ENCODE data around the gene NCAM2.

NCAM2 gene

DNA sequence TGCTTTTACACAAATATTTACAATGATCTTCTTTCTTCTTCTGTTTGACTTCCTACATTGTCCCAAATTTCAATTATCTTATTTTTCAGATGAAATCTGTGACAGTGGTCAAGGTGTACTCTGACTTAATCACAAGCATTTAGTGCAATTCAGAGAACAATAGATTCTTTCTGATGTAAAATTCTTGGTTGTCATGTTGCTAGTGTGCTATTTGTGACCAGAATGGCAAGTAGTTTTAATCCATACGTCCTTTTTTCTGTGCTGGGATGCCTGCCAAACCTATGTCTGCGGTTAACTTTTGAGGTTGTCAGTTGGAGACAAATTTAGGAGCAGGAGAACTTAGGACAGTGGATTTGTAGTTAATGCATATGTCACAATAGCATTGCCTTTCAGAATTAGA is 31.0 kb downstream of the NCAM2 start:
- DNase-seq: peak; percentile 49

DNA sequence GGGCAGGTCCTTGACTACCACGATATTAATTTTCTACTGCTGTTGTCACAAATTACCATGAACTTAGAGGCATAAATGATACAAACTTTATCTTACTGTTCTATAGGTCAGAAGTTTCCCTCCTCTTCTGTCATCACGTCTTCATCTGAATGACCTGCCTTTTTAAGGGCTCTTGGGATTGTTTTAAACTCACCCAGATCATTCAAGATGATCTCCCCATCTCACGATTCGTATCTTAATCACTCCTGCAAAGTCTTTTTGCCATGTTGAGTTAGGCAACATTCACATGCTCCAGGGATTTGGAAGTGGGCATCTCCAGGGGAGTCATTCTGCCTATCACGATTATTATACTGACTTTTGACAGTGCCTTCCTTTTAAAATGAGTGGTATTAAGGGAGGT is 32.1 kb downstream of the NCAM2 start:
- no peak for DNase-seq

DNA sequence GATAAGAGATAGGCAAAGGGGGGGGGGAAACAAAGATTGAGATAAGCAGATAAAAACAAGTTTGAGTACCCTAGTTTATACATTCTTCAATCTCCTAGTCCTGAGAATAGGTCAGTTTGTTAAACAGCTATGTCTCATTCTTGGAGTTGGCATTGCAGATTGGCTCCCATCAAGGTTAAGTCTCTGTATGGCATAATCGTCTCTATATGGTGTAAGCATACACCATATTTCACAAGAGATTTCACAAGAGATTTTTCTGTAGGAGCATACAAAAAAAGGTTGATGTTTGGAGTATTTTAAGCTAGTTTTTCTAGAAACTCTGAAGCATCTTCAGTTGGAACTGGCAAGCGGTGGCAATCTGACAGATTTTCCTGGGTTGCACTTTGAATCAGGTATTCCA is 35.8 kb downstream of the NCAM2 start:
- peak; percentile 28 for DNase-seq

DNA sequence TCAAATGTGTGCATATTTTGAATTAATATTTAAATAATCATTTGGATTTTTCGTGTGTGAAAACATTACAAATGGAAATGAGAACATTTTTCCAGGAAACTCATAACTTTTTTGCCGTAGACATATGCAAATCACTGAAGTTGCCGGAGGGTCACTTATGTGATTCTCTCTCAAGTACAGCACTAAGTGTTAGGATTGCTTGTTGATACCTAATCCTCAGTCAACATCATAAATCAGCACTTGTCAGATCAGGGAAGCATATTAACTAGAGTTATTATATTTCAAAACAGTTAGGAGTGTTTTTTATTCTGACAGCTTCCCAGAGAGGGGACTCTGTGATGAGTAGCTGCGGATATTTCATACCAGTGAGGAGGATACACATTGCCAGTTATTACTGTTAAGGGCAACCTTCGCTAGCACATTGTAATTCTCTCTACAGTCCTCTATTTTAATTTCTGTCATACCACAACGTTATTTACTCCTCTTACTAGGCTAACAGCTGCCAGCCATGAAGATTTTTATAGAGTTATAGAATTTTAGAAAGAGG is 41.5 kb downstream of the NCAM2 start:
- DNase-seq: no peak

DNA sequence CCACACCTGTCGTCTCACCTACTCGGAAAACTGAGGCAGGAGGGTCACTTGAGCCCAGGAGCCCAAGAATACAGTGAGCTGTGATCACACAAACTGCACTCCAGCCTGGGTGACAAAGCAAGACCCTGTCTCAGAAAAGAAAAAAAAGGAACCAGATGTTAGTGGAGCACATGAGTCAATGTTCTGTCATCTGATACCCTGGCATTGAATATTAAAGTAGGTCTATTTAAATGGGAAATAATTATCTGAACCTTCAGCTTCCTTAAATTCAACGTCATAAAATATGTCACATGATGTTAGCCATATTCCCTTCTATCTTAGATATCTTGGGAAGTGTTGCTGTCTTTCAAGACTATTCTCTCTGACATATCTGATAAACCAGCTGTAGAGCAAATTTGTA is 47.3 kb downstream of the NCAM2 start:
- DNase-seq: no peak

DNA sequence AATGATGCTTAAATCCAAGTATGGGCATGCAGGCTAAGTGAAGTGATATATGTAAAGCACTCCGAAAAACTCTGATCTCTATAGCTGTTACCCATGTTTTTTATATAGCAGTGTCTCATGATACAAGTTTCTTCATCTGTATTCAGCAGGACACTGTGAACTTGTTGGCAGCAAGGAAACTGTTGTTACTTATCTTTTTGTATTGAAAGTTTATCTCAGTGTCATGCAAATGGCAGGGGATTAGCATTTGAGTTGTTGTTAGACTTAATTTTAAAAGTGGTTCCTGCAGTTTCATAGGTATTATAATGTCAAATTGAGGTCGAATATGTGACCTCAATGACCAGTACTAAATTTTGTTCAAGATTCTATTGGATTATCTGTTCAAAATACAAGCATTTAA is 47.9 kb downstream of the NCAM2 start:
- no peak for DNase-seq

DNA sequence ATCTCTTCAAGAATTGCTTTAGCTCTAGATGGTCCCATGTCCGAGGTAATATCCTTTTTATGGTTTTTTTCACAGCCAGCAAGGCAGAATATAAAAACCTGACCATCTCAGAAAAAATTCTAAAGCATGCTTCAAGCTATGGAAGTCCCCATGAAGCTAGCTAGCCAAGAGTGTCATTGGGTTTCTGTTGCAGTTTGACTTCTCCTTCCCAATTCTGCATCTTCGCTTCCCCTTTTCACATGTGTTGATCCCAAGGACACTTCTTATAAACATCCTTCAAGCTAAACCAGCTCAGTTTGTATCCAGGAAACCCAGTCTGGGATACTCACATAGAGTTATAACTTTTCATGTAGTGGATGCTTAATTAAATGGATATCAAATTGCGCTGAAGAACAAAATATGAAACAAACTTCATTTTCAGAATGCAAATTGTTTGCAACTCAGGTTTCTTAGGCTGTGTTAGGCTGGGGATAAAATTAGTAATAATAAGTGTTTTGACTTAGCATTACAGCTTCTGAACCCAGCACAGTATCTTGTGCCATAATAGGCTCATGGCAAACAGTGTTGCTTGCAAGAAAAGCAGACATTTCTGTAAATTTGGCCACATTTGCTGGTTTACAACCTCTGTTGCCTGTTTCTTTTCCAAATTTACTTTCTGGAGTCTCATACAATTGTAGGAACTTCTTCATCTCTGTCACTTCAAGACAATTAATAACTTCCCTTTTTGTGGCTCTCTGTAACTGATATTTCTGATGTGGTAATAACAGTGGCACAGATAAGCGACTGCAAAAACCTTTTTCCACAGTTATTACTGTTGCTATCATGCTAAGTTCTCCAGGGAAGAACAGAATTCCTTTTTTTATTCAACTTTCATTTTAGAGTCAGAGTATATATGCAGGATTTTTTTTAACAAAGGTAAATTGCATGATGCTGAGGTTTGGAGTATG is 53.2 kb downstream of the NCAM2 start:
- peak; percentile 44 for DNase-seq

DNA sequence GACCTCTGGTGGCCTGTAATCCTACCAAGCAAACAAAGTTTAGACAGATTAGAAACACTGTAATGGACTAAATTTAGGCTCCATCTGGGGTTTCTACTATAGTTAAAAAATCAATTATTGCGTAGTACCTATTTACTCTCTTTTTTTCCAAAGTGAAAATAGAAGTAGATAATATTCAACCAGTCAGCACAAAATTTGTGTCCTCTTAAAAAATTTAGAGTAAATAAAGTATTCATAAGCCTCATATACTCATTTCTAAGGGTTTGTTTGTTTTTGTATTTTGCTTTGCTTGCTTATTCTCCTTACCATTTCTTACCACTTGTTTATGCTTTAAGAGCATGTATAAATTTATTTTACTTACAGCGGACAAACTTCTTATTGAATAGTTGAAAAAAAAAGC is 54.5 kb downstream of the NCAM2 start:
- no peak for DNase-seq

DNA sequence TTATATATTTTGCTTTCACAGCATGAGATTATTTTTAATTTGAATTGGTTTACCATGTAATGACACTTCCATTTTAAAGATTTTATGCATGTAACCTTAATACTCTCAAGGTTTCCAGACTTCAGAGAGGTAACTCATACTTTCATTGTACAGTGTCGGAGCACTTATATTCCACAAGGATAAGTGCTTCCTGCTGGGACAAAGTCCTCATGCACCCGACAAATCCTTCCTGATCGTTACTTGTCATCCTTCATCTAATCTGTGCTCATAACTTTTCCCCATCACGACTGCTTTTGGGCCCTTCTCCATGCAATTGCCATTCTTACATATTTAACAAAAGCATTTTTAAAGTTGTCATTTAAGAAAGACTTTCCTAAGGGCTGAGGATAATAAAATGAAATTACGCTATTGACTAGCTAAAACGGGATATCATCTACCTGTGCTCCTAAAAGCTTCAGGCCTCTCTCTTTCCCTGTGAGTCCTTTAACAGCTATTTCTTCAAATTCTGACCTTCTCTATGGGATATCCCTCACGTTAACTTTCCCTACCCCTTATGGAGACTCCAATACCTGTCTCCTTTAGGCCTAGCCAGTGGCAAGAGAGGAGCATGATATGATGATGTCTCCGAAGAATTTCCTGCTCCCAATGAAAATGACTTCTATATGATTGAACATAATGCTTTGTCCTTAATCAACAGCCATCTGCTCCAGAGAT is 59.3 kb downstream of the NCAM2 start:
- DNase-seq: no peak

DNA sequence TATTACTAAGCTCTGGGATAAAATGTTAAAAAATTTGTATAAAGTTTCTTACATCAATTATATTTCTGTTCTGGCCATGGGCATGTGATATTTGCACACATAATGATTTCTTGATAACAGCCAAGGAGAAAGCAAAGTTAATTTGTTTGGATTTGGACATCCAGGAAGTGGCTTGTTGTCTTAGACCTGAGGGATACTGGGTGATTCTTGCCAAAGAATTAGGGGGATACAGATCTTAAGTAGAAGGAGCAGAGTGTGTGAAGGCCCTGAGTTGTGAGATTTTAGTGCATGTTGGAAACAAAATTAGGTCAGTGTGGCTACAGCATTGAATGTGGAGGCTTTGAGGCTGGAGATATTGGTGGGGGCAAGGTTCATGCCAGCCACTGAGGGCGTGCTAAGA is 65.6 kb downstream of the NCAM2 start:
- DNase-seq: no peak

DNA sequence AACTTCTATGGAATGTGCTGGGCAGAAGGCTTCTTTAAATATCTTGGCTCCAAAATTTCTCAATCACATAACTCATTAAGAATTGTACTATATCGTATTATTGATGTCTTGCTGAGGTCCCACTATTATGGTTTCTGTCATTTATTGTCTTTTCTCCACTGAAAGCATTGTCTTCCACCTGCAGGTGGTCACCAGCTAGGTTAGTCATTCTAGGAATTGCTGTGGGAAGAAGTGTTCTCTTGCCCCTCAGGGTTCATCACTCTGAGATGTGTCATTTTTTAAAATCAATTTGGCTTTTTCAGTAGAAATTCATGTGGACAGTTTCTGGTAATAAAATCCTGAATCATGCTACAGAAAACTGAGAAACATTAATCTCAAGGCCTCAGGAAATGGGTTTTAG is 66.1 kb downstream of the NCAM2 start:
- DNase-seq: no peak

DNA sequence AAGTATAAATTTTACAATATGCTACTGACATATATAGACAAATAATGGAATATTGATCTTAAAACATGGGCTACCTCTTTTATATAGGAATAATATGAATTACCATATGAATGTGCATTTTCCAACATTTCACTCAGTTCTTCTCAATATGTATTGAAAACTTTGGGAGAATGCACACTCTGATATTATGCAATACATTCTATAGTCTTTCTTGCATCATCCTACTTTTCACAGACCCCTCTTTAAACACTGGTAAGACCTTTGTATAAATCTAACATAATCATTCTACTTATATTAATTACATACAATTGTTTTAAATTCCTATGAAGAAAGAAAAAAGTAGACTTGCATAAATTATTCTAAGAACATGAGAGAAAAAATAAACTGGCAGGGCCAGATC is 69.2 kb downstream of the NCAM2 start:
- no peak for DNase-seq

DNA sequence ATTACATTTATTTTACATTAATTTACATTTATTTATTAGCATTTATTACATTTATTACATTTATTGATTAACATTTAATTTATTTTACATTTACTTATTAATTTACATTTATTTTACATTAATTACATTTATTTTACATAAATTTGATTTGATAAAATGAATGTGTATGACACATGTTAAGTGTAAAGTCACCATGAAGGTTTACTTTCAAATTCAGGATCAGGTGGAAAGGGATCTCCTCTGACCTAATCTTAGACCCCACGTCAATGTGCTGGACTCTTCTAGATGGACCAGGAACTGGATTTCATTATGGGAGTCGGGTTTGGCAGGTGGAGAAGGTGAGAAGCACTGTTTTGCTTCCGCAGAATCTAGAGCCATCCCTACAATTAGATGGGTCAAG is 76.1 kb downstream of the NCAM2 start:
- DNase-seq: no peak

DNA sequence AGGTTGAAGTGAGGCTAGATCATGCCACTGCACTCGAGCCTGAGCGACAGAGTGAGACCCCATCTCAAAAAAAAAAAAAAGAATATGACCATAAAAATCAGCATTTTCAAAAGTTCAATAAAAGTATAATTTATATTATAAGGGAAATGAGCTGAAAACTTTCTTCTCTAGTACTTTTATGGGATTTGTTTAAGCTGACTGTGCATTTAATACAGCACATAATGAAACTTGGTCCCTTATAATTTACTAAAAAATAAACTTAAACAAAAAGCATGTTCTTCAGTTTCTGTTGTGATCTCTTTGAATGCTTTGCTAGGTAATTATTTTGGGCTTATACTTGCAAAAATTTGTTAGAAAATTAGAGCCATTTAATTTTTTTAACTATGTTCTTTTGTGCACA is 77.8 kb downstream of the NCAM2 start:
- DNase-seq: no peak

DNA sequence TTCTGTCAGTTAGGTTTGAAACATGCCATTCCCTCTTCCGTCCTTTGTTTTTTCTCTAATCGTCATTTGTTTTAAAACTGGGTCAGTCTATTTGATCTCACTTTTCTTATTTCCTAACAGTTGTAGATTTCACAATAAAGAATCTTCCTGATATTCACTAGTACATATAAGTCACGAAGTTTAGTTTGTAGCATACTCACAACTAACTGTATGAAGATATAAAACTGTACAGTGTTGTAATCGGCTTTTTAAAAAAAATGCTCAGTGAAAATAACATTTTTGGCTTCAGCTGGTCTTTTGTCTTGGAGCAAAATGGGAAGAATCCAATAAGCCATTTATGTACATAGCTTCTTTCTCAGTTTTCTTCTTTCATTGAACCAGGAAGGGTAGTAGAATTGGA is 78.3 kb downstream of the NCAM2 start:
- DNase-seq: no peak

DNA sequence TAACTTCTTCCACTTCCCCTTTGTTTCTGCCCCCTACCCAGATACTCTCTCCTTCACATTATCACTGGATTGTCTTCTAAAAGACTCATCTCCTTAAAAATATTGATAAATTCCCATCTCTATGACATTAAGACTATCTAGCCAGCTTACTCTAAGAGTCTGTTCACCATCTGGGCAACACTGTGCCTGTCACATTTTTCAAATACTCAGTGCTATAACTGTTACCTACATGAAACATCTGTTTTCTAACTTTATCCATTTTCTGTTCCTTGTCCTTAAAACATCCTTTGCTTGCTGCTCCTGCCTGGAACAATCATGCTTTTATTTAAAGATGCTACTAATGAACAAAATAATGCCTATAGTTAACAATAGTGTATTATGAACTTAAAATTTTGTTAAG is 81.4 kb downstream of the NCAM2 start:
- no peak for DNase-seq

DNA sequence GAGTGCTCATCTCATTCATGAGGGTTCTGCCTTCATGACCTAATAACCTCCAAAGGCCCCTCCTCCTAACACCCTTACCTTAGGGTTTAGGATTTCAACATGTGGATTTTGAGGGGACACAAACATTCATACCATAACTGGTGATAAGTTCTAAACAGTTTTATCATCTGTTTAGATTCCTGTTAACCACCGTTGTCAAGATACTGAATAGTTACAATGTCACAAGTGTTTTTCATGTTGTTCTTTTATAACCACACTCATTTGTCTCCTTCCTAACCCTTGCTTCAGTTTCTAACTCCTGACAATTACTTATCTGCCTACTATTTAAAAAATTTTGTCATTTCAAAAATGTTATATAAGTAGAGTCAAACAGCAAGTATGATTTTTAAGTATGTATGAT is 86.0 kb downstream of the NCAM2 start:
- DNase-seq: no peak

DNA sequence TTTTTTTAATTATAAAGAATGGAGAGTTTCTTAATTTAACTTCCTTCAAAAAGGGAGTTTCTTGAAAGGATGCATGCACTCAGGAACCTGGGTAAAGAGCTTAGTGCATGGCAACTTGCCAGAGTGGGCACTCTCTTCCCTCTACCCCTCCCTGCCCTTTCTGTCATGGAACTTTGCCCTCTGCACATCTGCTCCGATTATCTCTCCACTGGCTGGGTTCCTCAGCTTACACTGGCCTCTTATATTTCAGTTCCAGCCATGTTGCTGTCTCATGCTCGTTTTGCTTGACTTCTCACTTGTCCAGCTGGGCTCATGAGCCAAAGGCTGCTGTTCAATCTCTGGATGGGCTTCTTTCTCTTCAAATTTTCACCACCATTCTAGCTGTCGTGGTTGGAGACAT is 87.0 kb downstream of the NCAM2 start:
- DNase-seq: no peak

DNA sequence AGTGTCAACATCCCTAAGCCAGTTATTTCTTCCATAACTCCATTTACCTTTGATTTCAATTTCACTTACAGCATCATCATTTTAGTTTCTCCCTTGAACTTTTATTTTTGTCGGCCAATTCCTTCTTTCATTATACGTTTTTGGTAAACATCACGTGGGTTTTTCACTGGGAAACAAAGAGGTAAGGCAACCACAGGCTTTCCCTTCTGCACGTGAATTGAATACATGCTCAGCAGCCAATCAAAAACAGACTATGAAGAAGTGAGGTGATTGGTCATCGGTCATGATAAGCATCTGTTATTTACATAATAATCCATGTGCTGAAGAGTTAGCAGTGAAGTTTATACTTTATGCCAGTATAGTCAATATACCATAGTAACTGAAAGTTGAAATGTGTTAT is 98.7 kb downstream of the NCAM2 start:
- no peak for DNase-seq

DNA sequence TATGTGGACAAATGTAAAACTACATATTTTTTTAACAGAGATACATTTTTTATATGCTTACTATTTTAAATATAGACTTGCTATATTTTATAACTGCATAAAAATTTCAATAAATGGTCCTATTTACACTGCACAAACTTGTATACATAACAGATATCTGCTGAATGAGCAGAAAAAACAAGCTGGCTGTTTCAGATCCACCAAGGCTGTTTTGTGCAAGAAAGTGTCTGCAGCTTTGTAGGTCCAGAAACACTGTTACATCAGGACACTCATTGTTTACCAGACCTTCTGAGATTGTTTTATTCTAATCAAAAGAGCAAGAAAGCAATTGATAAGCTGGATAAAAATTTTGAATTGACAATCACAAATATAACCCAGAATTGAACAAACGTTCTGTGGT is 99.3 kb downstream of the NCAM2 start:
- no peak for DNase-seq

DNA sequence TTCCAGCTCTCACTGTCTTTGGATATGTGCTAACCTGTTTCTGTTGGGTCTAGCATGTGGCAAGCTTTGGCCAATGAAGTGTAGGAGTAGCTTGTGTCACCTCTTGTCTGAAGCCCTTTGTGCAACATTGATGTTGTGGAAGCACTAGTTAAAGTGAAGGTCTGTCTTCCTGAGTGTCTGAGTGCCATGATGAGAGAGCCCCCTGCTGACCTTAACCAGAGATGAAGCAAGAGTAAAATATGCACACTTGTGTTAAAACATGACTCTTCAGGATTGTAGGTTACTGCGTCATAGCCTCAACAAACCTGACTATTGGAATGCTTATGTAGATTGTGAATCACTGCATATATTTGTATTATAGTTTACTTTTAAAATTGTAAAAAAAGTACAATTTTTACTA is 103.7 kb downstream of the NCAM2 start:
- DNase-seq: peak; percentile 61

DNA sequence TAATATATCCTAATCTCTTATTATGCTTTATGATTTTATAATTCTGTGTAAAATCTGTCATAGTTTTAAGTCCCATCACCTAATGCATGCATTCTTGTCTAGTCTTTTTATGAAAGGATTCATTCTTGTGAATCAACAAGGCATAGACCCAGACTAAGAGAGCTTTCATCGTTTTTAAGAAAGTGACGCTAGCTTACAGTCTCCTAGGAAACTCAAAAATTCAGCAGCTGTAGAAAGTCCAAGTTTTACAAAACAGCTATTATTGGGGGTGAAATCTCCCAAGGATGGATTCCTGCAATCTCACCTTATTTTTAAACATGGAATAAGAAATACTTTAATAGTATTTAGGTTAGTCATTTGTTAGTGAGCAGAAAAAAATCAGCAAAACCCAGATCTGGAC is 104.7 kb downstream of the NCAM2 start:
- no peak for DNase-seq

DNA sequence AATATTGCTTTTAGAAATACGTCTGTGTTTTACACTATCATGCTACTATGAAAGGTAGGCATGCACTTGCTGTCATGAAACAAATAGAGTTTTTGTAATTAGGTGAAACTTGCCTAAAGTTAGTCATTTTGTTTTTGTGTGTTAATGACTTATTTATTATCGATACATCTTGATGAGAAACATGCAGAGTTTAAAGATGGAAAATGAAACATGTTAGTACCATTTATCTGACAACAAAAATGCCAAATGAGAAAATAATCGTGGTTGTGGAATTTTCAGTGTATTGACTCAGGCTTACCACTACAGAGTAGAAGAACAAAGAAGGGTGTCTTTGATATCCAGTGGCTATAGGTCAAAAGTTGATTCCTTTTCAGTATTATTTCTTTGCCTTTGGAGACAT is 105.5 kb downstream of the NCAM2 start:
- no peak for DNase-seq

DNA sequence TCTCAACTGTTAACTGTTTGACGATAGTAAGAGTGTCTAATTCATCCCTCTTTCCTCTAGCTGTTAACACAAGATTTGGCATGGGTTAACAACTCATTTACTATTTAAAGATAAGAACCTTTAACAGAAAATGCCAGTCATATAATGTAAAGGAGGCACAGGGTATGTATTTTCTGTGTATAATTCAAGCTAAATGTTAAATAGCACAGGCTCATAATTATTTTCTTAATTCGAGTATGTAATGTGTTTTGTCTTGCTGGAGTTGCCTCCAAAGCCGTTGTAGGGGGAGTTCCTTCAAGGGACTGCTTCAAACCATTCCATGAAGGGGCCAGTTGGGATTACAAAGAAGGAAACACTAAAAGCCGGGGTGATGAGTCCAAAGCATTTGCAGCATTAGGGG is 111.5 kb downstream of the NCAM2 start:
- no peak for DNase-seq

Data from hematopoietic multipotent progenitor cell treated with erythropoietin and hydrocortisone succinate and interleukin-3 and kit ligand, for 6 days (in vitro differentiated cells).